ENCODE measurements around the gene ANG.
"Not testable (repeated sequence)": the region's sequence is repeated elsewhere in the genome, so short reads cannot be mapped to it uniquely, and the experiment has no call there.

ANG gene

DNA sequence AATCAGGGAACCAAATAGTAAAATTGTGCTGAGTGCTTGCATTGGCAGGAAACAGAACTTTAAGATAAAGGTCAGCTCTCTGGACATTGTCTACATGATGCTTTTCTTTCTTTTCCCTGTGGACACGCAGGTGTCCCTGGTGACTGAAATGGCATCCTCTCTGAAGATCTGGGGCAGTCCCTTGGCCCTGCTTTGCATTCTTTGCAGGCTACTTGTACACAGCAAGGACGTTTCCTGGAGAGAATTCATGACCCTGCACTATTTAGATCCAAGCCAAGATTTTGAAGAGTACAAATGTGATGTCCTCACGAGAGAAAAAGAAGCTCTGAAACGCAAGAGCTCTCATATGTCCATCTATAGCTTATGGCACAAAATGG, 45.9 kb downstream of the ANG start:
- DNase-seq (ENCODE audit: low spot score), result no peak
- no peak for FAIRE-seq

DNA sequence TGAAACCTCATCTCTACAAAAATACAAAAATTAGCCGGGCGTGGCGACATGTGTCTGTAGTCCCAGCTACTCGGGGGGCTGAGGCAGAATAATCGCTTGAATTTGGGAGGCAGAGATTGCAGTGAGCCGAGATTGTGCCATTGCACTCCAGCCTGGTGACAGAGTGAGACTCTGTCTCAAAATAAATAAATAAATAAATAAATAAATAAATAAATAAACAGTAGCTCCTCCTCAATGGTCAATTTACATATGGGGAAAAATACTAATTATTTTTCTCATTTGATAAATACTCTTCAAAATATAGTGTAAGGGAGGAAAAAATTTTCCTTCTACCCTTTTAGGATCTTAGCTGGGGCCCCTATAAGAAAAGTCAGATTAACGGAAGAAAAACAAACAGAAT, 49.7 kb downstream of the ANG start:
- FAIRE-seq, result not testable (repeated sequence)

DNA sequence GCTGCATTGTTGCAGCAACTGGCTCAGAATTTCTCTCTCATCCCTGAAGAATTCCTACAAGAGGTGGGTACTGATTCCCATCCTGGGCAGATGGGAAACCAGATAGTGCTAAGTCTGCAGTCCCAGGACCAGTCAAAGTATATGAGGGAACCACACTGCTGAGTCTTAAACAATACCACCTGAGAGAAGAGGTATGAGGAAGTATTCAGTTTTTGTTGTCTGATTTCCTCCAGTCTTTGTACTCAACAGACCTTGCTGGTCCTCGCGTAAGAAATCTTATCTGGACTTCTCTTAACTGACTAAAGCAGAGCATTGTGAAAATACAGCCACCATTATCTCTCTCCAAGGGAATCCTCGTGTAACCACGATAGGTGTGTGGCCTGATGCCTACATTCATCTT, 53.6 kb downstream of the ANG start:
- no peak for FAIRE-seq
- DNase-seq (ENCODE audit: low spot score), result no peak

More for the DNA sequence above, 49.7 kb downstream of the ANG start:
- not testable (repeated sequence) for DNase-seq (ENCODE audit: low spot score)

DNA sequence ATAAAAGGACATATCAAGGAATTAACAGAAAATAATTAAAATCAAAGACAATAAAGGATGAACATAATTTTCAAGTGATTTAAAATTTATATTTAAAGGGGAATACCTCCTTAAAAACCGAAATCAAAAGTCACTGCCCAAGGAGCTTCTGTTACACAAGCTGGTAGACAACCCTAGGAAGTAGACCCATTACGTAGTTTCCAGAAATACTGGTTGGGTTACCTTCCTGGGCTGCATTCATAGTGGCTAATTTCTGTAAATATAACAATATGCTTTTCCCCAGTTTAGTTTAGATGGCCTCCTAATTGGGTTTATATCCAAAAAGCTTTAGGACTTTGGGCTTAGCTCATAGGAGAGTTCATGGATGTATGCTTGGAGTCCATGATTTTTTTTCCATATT, 55.0 kb downstream of the ANG start:
- DNase-seq (ENCODE audit: low spot score) (no peak), FAIRE-seq (no peak)
